ENCODE data around the gene TMEM30B.

DNA sequence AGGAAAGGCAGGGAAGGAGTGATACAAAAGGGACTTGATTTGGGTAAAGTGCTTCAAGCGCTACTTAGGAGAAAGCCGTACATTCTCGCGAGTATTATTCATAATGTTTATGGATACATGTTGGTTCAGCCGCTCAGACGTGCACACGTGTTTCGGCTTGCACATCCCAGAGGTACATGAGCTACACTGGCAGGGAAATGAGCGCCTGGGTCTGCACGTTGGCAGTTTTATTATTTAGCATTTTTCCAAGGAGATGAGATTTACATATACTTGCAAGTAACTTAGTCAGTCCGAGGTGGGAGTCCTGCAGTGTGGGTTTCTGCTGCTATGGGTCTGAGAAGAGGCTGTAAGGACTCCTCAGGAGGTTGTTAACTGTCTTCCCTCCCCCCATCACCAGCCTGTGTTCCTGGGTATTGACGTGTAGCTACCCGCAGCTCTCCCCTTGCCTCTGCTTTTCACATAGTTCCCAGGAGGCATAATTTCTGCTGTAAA lies 41.7 kb upstream of the TMEM30B start:
- TF ChIP-seq REST (IDR thresholded peaks at IDR 0.05; ENCODE audit: low read depth) (no peak), CEBPB (IDR thresholded peaks at IDR 0.05; ENCODE audit: low read depth) (no peak), EGR1 (IDR thresholded peaks at IDR 0.05; ENCODE audit: low read depth) (no peak), POLR2A (IDR thresholded peaks at IDR 0.05; ENCODE audit: borderline replicate concordance, extremely low read depth, insufficient read depth, insufficient read length) (no peak), JUND (IDR thresholded peaks at IDR 0.05) (no peak), EZH2 (IDR thresholded peaks at IDR 0.05) (no peak), POLR2AphosphoS5 (IDR thresholded peaks at IDR 0.05; ENCODE audit: low read depth, low read length) (no peak), ZFX (IDR thresholded peaks at IDR 0.05) (no peak), SP1 (IDR thresholded peaks at IDR 0.05; ENCODE audit: low read depth) (no peak), ZBTB33 (IDR thresholded peaks at IDR 0.05; ENCODE audit: extremely low read depth, insufficient replicate concordance, low read length) (no peak), TCF7L2 (IDR thresholded peaks at IDR 0.05; ENCODE audit: borderline replicate concordance, extremely low read depth, insufficient read depth, insufficient read length) (no peak), ELF1 (IDR thresholded peaks at IDR 0.05; ENCODE audit: borderline replicate concordance, low read depth) (no peak)
- TF ChIP-seq, protein P1, sequence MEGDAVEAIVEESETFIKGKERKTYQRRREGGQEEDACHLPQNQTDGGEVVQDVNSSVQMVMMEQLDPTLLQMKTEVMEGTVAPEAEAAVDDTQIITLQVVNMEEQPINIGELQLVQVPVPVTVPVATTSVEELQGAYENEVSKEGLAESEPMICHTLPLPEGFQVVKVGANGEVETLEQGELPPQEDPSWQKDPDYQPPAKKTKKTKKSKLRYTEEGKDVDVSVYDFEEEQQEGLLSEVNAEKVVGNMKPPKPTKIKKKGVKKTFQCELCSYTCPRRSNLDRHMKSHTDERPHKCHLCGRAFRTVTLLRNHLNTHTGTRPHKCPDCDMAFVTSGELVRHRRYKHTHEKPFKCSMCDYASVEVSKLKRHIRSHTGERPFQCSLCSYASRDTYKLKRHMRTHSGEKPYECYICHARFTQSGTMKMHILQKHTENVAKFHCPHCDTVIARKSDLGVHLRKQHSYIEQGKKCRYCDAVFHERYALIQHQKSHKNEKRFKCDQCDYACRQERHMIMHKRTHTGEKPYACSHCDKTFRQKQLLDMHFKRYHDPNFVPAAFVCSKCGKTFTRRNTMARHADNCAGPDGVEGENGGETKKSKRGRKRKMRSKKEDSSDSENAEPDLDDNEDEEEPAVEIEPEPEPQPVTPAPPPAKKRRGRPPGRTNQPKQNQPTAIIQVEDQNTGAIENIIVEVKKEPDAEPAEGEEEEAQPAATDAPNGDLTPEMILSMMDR (IDR thresholded peaks at IDR 0.05 in 2 of 3, conservative IDR thresholded peaks at IDR 0.05 in 1 of 3; ENCODE audit: borderline replicate concordance in 1 of 3, insufficient read depth in 1 of 3, low read depth in 2 of 3, low read length in 2 of 3), result no peak

Data from HCT116 (cell line).